HCT116 (cell line): ENCODE measurements around the gene UBR3. TPM values are rescaled to one million over a fixed set of nuclear protein-coding genes. Genes with fewer than 3 reads are reported as not detected.

Source experiments
- ATAC-seq: fragments of 200-7000 bp; cut with Tn5 transposase; 2 replicates; pipeline ENCODE4 v1.9.1; 2020; ENCODE audit warnings: mild to moderate bottlenecking, moderate library complexity
- BruUV-seq: library from RNA; stranded (reverse); fragments of 400-500 nt; replicated peaks from 2 replicates; lab custom pipeline; 2021; lab: Mats Ljungman, UMichigan
- CTCF ChIA-PET: fragments of 300-600 bp; sonication (Branson Sonifier 250); formaldehyde crosslinking; loops from one replicate; lab custom pipeline; 2021; ENCODE audit warnings: antibody characterized with exemption; lab: Charles Lee
- POLR2A ChIA-PET: fragments of 300-600, 350-600 bp; sonication (Branson Sonifier 250); formaldehyde crosslinking; loops from one replicate; lab custom pipeline; 2021; ENCODE audit warnings: antibody characterized with exemption; lab: Charles Lee
- RAD21 ChIA-PET, 2 experiments: fragments of 300-600 bp; sonication (Branson Sonifier 250); formaldehyde crosslinking; loops; one replicate each; lab custom pipeline; 2023; ENCODE audit warnings: low total read pairs in 2 of 2; ENCODE audit not compliant: uncharacterized antibody in 2 of 2, unreplicated experiment in 2 of 2, low non-redundant PET in 1 of 2; lab: Charles Lee
- DNase-seq: peaks from one replicate; pipeline ENCODE4 v3.0.0-alpha.2; 2010; ENCODE audit warnings: low read depth, low spot score
- H2AFZ ChIP-seq: fragments of 200-600 bp; shearing (Covaris generic), sonication (generic); 2 replicates; pipeline ENCODE4 v1.6.1; 2017; ENCODE audit warnings: low read depth, mixed run types, mixed read lengths, antibody characterized with exemption, low read length; ENCODE audit not compliant: poor library complexity, severe bottlenecking
- H3K27ac ChIP-seq: 2 replicates; pipeline ENCODE4 v1.5.1; 2012; ENCODE audit warnings: low read depth, low read length
- H3K27me3 ChIP-seq: fragments of 200-600 bp; sonication (generic); 2 replicates; pipeline ENCODE4 v1.6.1; 2016; ENCODE audit warnings: mixed run types, low read length, mixed read lengths; ENCODE audit not compliant: insufficient read depth
- H3K36me3 ChIP-seq, 2 experiments: fragments of 200-500 bp in 1 of 2; fragments of 200-600 bp in 1 of 2; sonication (Bioruptor generic) in 1 of 2; sonication (generic) in 1 of 2; 2 replicates each; pipeline versions ENCODE4 v1.5.1 to v1.6.1; 2014 to 2016; ENCODE audit warnings: low read length in 2 of 2, inconsistent platforms in 1 of 2, mixed read lengths in 1 of 2, mixed run types in 1 of 2; ENCODE audit not compliant: insufficient read depth in 2 of 2, control insufficient read depth in 1 of 2
- H3K4me1 ChIP-seq, 2 experiments: fragments of 200-600 bp in 1 of 2; sonication (generic) in 1 of 2; 2 replicates each; pipeline versions ENCODE4 v1.5.1 to v1.6.1; 2012 to 2017; ENCODE audit warnings: low read length in 2 of 2, inconsistent platforms in 1 of 2, mild to moderate bottlenecking in 1 of 2, mixed read lengths in 1 of 2, mixed run types in 1 of 2, moderate library complexity in 1 of 2; ENCODE audit not compliant: insufficient read depth in 2 of 2, control insufficient read depth in 1 of 2
- H3K4me2 ChIP-seq: fragments of 200-600 bp; sonication (generic); 2 replicates; pipeline ENCODE4 v1.6.1; 2017; ENCODE audit warnings: mixed run types, low read length, mixed read lengths
- H3K4me3 ChIP-seq, 2 experiments: fragments of 200-600 bp in 1 of 2; sonication (generic) in 1 of 2; replicated peaks in 1 of 2; 2 replicates each; pipeline ENCODE4 v1.5.1; 2011 to 2016; ENCODE audit warnings: low read length in 2 of 2, control low read depth in 1 of 2, low read depth in 1 of 2, mild to moderate bottlenecking in 1 of 2, mixed read lengths in 1 of 2, mixed run types in 1 of 2
- H3K79me2 ChIP-seq: fragments of 200-600 bp; sonication (generic); 2 replicates; pipeline ENCODE4 v1.6.1; 2017; ENCODE audit warnings: mild to moderate bottlenecking, mixed run types, low read length, moderate library complexity, mixed read lengths; ENCODE audit not compliant: insufficient read depth
- H3K9ac ChIP-seq: fragments of 200-600 bp; sonication (generic); 2 replicates; pipeline ENCODE4 v1.6.1; 2016; ENCODE audit warnings: low read length, mixed read lengths
- H3K9me2 ChIP-seq: fragments of 200-600 bp; sonication (generic), shearing (Covaris generic); 2 replicates; pipeline ENCODE4 v1.6.1; 2017; ENCODE audit warnings: mixed run types, mild to moderate bottlenecking, moderate library complexity; ENCODE audit not compliant: insufficient read depth
- H3K9me3 ChIP-seq, 2 experiments: fragments of 200-500 bp in 1 of 2; fragments of 200-600 bp in 1 of 2; sonication (Bioruptor generic) in 1 of 2; sonication (generic) in 1 of 2; 2 replicates each; pipeline ENCODE4 v1.6.1; 2014 to 2017; ENCODE audit warnings: low read length in 2 of 2, mixed read lengths in 2 of 2, inconsistent platforms in 1 of 2, low read depth in 1 of 2, mild to moderate bottlenecking in 1 of 2, mixed run types in 1 of 2, moderate library complexity in 1 of 2; ENCODE audit not compliant: control insufficient read depth in 1 of 2, insufficient read depth in 1 of 2
- H4K20me1 ChIP-seq: fragments of 200-600 bp; sonication (generic), shearing (Covaris generic); 2 replicates; pipeline ENCODE4 v1.6.1; 2017; ENCODE audit warnings: mixed run types, mild to moderate bottlenecking, moderate library complexity; ENCODE audit not compliant: insufficient read depth
- CEBPB ChIP-seq: IDR thresholded peaks from 2 replicates; pipeline ENCODE4 v1.6.1; 2012; ENCODE audit warnings: low read depth
- EGR1 ChIP-seq: IDR thresholded peaks from 2 replicates; pipeline ENCODE4 v1.6.1; 2012; ENCODE audit warnings: low read depth
- ELF1 ChIP-seq: IDR thresholded peaks from 2 replicates; pipeline ENCODE4 v1.6.1; 2012; ENCODE audit warnings: low read depth, borderline replicate concordance
- EZH2 ChIP-seq: fragments of 200-600 bp; sonication (generic); IDR thresholded peaks from 2 replicates; pipeline ENCODE4 v1.6.1; 2017; ENCODE audit warnings: antibody characterized with exemption, mixed run types
- EZH2phosphoT487 ChIP-seq: fragments of 200-600 bp; IDR thresholded peaks from 2 replicates; pipeline ENCODE4 v1.6.1; 2018; ENCODE audit warnings: antibody characterized with exemption, borderline replicate concordance
- JUND ChIP-seq: IDR thresholded peaks from 2 replicates; pipeline ENCODE4 v1.6.1; 2012
- MAX ChIP-seq: IDR thresholded peaks from 2 replicates; pipeline ENCODE4 v1.6.1; 2012
- RAD21 ChIP-seq: IDR thresholded peaks from 2 replicates; pipeline ENCODE4 v1.6.1; 2012; ENCODE audit warnings: low read depth, mild to moderate bottlenecking
- REST ChIP-seq: IDR thresholded peaks from 2 replicates; pipeline ENCODE4 v1.6.1; 2012; ENCODE audit warnings: low read depth
- SP1 ChIP-seq: IDR thresholded peaks from 2 replicates; pipeline ENCODE4 v1.6.1; 2012; ENCODE audit warnings: low read depth
- SRF ChIP-seq: IDR thresholded peaks from 2 replicates; pipeline ENCODE4 v1.6.1; 2012; ENCODE audit warnings: low read depth
- YY1 ChIP-seq: IDR thresholded peaks from 2 replicates; pipeline ENCODE4 v1.6.1; 2011; ENCODE audit warnings: low read length, low read depth, moderate library complexity, mild to moderate bottlenecking; ENCODE audit not compliant: insufficient replicate concordance; ENCODE audit errors: extremely low read depth
- ZFX ChIP-seq: fragments of 450-650 bp; IDR thresholded peaks from 2 replicates; pipeline ENCODE4 v1.6.1; 2017
- intact Hi-C: fragments of 100-400 bp; cut with micrococcal nuclease; formaldehyde crosslinking; loops from 2 replicates; pipeline ENCODE4 v1.10.0; 2022
- total RNA-seq: library from RNA; stranded (reverse); gene quantifications from one replicate; pipeline ENCODE4 v1.2.1, GENCODE V29; 2021; ENCODE audit not compliant: unreplicated experiment
- TF ChIP-seq, protein P1 (sequence below): IDR thresholded peaks from 2 replicates; pipeline ENCODE4 v1.6.1; 2011; ENCODE audit warnings: mild to moderate bottlenecking, low read length, moderate library complexity; ENCODE audit not compliant: insufficient replicate concordance; ENCODE audit errors: extremely low read depth
- TF ChIP-seq, protein P2 (sequence below), 3 experiments: fragments of 200-600 bp in 1 of 3; sonication (generic) in 1 of 3; IDR thresholded peaks in 2 of 3; conservative IDR thresholded peaks in 1 of 3; 2 replicates each; pipeline ENCODE4 v1.5.1; 2012 to 2017; ENCODE audit warnings: low read depth in 2 of 3, low read length in 2 of 3, antibody characterized with exemption in 1 of 3, borderline replicate concordance in 1 of 3, control low read depth in 1 of 3, mild to moderate bottlenecking in 1 of 3, mixed read lengths in 1 of 3, mixed run types in 1 of 3, moderate library complexity in 1 of 3; ENCODE audit not compliant: insufficient read depth in 1 of 3

Gene UBR3
- total RNA-seq, 1 experiment from 2014 or later: 29.5 TPM

GRCh38 chr2:169778446-169778845, 48.8 kb upstream of the UBR3 start:
- ATAC-seq (no peak), DNase-seq (no peak)
- Histone ChIP-seq H3K27me3 (no peaks in the 10 kb centered on the region), H3K9me2 (no peaks in the 10 kb centered on the region), H3K4me1 (no peaks in the 10 kb centered on the region; a peak in 1 of 4 replicates), H4K20me1 (no peaks in the 10 kb centered on the region), H2AFZ (no peak overlapping the region), H3K9ac (no peak overlapping the region), H3K36me3 (no peaks in the 10 kb centered on the region), H3K9me3 (no peaks in the 10 kb centered on the region), H3K4me2 (no peak overlapping the region), H3K79me2 (no peaks in the 10 kb centered on the region), H3K27ac (no peak overlapping the region), H3K4me3 (no peak overlapping the region)
- ChIA-PET RAD21 (no interaction called here), POLR2A (no interaction called here), CTCF (no interaction called here)
- intact Hi-C loops: loop anchor here (10.0 kb wide), 1 partner anchor 664 kb away; no protein-coding TSS in a partner anchor
- TF ChIP-seq MAX: no peak
- TF ChIP-seq ELF1: no peak
- TF ChIP-seq, protein P1, sequence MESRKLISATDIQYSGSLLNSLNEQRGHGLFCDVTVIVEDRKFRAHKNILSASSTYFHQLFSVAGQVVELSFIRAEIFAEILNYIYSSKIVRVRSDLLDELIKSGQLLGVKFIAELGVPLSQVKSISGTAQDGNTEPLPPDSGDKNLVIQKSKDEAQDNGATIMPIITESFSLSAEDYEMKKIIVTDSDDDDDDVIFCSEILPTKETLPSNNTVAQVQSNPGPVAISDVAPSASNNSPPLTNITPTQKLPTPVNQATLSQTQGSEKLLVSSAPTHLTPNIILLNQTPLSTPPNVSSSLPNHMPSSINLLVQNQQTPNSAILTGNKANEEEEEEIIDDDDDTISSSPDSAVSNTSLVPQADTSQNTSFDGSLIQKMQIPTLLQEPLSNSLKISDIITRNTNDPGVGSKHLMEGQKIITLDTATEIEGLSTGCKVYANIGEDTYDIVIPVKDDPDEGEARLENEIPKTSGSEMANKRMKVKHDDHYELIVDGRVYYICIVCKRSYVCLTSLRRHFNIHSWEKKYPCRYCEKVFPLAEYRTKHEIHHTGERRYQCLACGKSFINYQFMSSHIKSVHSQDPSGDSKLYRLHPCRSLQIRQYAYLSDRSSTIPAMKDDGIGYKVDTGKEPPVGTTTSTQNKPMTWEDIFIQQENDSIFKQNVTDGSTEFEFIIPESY: no peak
- TF ChIP-seq EZH2: no peak
- no peak for TF ChIP-seq SP1
- TF ChIP-seq RAD21: no peak
- TF ChIP-seq CEBPB: no peak
- TF ChIP-seq EZH2phosphoT487: no peak
- no peak for TF ChIP-seq REST
- TF ChIP-seq, protein P2, sequence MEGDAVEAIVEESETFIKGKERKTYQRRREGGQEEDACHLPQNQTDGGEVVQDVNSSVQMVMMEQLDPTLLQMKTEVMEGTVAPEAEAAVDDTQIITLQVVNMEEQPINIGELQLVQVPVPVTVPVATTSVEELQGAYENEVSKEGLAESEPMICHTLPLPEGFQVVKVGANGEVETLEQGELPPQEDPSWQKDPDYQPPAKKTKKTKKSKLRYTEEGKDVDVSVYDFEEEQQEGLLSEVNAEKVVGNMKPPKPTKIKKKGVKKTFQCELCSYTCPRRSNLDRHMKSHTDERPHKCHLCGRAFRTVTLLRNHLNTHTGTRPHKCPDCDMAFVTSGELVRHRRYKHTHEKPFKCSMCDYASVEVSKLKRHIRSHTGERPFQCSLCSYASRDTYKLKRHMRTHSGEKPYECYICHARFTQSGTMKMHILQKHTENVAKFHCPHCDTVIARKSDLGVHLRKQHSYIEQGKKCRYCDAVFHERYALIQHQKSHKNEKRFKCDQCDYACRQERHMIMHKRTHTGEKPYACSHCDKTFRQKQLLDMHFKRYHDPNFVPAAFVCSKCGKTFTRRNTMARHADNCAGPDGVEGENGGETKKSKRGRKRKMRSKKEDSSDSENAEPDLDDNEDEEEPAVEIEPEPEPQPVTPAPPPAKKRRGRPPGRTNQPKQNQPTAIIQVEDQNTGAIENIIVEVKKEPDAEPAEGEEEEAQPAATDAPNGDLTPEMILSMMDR (IDR thresholded peaks at IDR 0.05 in 2 of 3, conservative IDR thresholded peaks at IDR 0.05 in 1 of 3; ENCODE audit: borderline replicate concordance in 1 of 3, insufficient read depth in 1 of 3, low read depth in 2 of 3, low read length in 2 of 3): no peak
- no peak for TF ChIP-seq JUND
- TF ChIP-seq EGR1: no peak
- TF ChIP-seq ZFX: no peak
- TF ChIP-seq YY1: no peak
- TF ChIP-seq SRF: no peak
- no TSS peak for BruUV-seq
